Bronchial epithelial cell (primary cell): ENCODE measurements around the gene BRSK1. TPM values are rescaled to one million over a fixed set of nuclear protein-coding genes. Genes with fewer than 3 reads are reported as not detected.

Source experiments
- DNase-seq: peaks from one replicate; pipeline ENCODE4 v3.0.0-alpha.2; 2010; ENCODE audit warnings: low read depth
- FAIRE-seq: peaks from 2 replicates; lab custom pipeline; 2011; peaks lifted over from hg19 to GRCh38; lab: Jason Lieb, UNC
- H3K27me3 ChIP-seq: 2 replicates; pipeline ENCODE4 v1.5.1; 2011; ENCODE audit warnings: low read length; ENCODE audit not compliant: control insufficient read depth, insufficient read depth
- H3K36me3 ChIP-seq: 2 replicates; pipeline ENCODE4 v1.5.1; 2011; ENCODE audit warnings: low read length; ENCODE audit not compliant: control insufficient read depth, insufficient read depth
- H3K4me3 ChIP-seq: 2 replicates; pipeline ENCODE4 v1.5.1; 2011; ENCODE audit warnings: mild to moderate bottlenecking, low read depth, low read length, control low read depth
- total RNA-seq: library from RNA; depleted of rRNA; stranded (reverse); fragments of >200 nt; gene quantifications from 2 replicates; pipeline ENCODE4 v1.2.1, GENCODE V29; 2014
- TF ChIP-seq, protein P1 (sequence below): IDR thresholded peaks from 2 replicates; pipeline ENCODE4 v1.5.1; 2011; ENCODE audit warnings: mild to moderate bottlenecking, moderate library complexity, low read length, control low read depth, inconsistent platforms; ENCODE audit not compliant: insufficient read depth, severe bottlenecking

Gene BRSK1
- total RNA-seq, 1 donor from 2014 or later, result 0.53 TPM

DNA sequence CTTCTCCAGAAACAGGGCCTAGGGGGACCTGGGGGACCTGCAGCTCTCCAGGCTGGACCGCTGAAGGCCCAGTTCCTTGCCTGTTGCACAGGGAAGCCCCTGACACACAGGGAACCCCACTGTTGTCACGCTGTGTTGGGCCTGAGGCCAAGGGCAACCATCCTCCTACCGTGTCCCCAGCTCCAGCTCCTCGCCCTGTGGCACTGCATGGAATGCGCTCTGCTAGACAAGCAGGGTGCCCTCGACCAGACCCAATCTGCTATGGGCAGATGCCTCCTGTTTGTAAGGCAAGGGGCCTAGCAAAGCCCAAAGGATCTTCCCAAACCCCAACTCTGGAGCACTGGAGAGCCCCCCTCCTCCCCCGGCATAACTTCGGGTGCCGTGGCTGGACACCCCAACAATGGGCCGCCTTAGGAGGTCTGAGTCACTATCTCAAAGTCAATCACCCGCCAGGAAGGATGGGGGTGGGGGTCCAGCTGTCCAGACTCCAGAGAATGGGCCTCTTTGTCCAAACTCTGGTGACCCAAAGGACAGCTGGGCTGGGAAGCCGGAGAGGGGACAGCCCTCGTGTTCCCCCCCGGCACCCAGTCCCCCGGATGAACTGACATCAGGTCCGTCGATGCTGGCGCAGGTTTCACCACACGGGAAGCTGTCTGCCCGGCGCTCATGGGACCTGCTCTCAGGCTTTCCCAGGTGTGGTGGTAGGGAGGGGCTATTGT lies 3.7 kb downstream of the BRSK1 start:
- no peaks in the 10 kb centered on the region for H3K36me3 ChIP-seq
- no peak overlapping the region for H3K4me3 ChIP-seq
- TF ChIP-seq, protein P1, sequence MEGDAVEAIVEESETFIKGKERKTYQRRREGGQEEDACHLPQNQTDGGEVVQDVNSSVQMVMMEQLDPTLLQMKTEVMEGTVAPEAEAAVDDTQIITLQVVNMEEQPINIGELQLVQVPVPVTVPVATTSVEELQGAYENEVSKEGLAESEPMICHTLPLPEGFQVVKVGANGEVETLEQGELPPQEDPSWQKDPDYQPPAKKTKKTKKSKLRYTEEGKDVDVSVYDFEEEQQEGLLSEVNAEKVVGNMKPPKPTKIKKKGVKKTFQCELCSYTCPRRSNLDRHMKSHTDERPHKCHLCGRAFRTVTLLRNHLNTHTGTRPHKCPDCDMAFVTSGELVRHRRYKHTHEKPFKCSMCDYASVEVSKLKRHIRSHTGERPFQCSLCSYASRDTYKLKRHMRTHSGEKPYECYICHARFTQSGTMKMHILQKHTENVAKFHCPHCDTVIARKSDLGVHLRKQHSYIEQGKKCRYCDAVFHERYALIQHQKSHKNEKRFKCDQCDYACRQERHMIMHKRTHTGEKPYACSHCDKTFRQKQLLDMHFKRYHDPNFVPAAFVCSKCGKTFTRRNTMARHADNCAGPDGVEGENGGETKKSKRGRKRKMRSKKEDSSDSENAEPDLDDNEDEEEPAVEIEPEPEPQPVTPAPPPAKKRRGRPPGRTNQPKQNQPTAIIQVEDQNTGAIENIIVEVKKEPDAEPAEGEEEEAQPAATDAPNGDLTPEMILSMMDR, result no peak
- H3K27me3 ChIP-seq, result peaks cover 4% of the 10 kb centered on the region
- DNase-seq (no peak), FAIRE-seq (no peak)

DNA sequence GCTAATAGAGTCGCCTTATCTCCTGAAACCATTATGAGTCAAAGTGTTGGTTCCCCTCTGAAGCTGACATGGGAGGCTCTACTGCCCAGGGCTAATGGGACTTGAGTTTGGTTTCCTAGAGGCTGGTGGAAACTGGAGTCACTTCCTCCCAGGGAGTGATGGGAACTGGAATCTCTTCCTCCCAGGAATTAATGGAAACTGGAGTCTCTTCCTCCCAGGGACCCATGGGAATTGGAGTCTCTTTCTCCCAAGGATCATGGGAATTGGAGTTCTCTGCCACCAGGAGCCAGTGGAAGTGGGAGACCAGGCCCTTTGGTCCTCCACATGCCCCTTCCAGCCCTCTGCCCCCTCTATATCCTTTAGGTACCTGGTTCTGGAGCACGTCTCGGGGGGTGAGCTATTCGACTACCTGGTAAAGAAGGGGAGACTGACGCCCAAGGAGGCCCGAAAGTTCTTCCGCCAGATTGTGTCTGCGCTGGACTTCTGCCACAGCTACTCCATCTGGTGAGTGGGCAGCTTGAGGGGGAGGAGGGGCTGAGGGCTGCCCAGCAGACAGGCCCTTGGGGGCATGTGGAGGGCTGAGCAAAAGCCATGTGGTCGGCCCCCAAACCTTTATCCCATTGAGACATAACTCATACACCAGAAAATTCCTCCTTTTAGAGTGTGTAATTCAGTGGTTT lies 5.5 kb downstream of the BRSK1 start:
- H3K4me3 ChIP-seq, result no peak overlapping the region
- TF ChIP-seq, protein P1, result no peak
- no peaks in the 10 kb centered on the region for H3K36me3 ChIP-seq
- FAIRE-seq, result no peak
- H3K27me3 ChIP-seq, result no peaks in the 10 kb centered on the region
- DNase-seq, result no peak

DNA sequence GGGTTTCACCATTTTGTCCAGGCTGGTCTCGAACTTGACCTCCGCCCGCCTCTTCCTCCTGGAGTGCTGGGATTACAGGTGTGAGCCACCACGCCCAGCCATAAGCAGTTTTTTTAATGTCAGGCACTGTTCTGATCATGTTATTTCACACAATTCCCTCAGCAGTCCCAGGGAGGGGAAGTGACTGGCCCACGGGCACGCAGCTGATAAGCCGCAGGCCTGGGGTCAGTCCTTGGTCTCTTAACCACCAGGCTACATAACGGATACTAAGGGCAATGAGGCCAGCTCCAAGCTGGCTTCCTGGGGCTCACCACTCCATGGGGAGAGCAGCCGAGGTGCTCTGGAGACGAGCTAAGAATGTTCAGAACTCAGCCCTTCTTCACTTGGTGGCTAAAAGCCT lies 13.5 kb downstream of the BRSK1 start:
- Histone ChIP-seq H3K4me3 (no peak overlapping the region), H3K36me3 (no peaks in the 10 kb centered on the region), H3K27me3 (no peaks in the 10 kb centered on the region)
- DNase-seq (no peak), FAIRE-seq (no peak)
- TF ChIP-seq, protein P1, result no peak

GRCh38 chr19:55299991-55300390 lies 16.2 kb downstream of the BRSK1 start:
- FAIRE-seq, result no peak
- H3K36me3 ChIP-seq, result no peaks in the 10 kb centered on the region
- no peaks in the 10 kb centered on the region for H3K27me3 ChIP-seq
- no peak for DNase-seq
- TF ChIP-seq, protein P1, result no peak
- no peak overlapping the region for H3K4me3 ChIP-seq

GRCh38 chr19:55300886-55301458 lies 17.2 kb downstream of the BRSK1 start:
- Histone ChIP-seq H3K4me3 (no peak overlapping the region), H3K27me3 (no peaks in the 10 kb centered on the region), H3K36me3 (no peaks in the 10 kb centered on the region)
- no peak for FAIRE-seq
- DNase-seq, result no peak
- TF ChIP-seq, protein P1, result no peak
